GM23338 (cell line): ENCODE data around the gene SLC25A47. TPM values are rescaled to one million over a fixed set of nuclear protein-coding genes. Genes with fewer than 3 reads are reported as not detected.

ENCODE experiments used
- ATAC-seq: fragments of 200-7000 bp; cut with Tn5 transposase; 3 replicates; pipeline ENCODE4 v1.9.1; 2020
- DNase-seq: peaks from one replicate; pipeline ENCODE4 v3.0.0-alpha.2; 2015; ENCODE audit warnings: low spot score
- H2AFZ ChIP-seq: fragments of 200-600 bp; sonication (generic); 2 replicates; pipeline ENCODE4 v1.8.0; 2016; ENCODE audit warnings: antibody characterized with exemption, mild to moderate bottlenecking, moderate library complexity
- H3F3A ChIP-seq: fragments of 200-600 bp; sonication (generic); replicated peaks from 2 replicates; pipeline ENCODE4 v1.8.0; 2017; ENCODE audit warnings: antibody characterized with exemption, mixed run types, low read depth
- H3K27ac ChIP-seq: fragments of 200-600 bp; sonication (generic); 2 replicates; pipeline ENCODE4 v1.6.1; 2016; ENCODE audit warnings: low read depth
- H3K27me3 ChIP-seq: fragments of 200-600 bp; sonication (generic); 2 replicates; pipeline ENCODE4 v1.8.0; 2016; ENCODE audit warnings: mild to moderate bottlenecking, mixed run types, moderate library complexity; ENCODE audit not compliant: insufficient read depth
- H3K36me3 ChIP-seq: fragments of 200-600 bp; sonication (generic); 2 replicates; pipeline ENCODE4 v1.8.0; 2016; ENCODE audit warnings: mild to moderate bottlenecking; ENCODE audit not compliant: insufficient read depth
- H3K4me1 ChIP-seq: fragments of 200-600 bp; sonication (generic); 2 replicates; pipeline ENCODE4 v1.8.0; 2016; ENCODE audit warnings: mild to moderate bottlenecking, moderate library complexity; ENCODE audit not compliant: insufficient read depth
- H3K4me2 ChIP-seq: fragments of 200-600 bp; sonication (generic); 2 replicates; pipeline ENCODE4 v1.7.1; 2017; ENCODE audit warnings: mixed run types
- H3K4me3 ChIP-seq: fragments of 200-600 bp; sonication (generic); 2 replicates; pipeline ENCODE4 v1.6.1; 2016; ENCODE audit warnings: mixed run types
- H3K79me2 ChIP-seq: fragments of 200-600 bp; sonication (generic); replicated peaks from 2 replicates; pipeline ENCODE4 v1.8.0; 2017; ENCODE audit warnings: mild to moderate bottlenecking; ENCODE audit not compliant: insufficient read depth
- H3K9me2 ChIP-seq: fragments of 200-600 bp; sonication (generic); 2 replicates; pipeline ENCODE4 v1.8.0; 2017; ENCODE audit not compliant: insufficient read depth
- H4K20me1 ChIP-seq: fragments of 200-600 bp; sonication (generic); replicated peaks from 2 replicates; pipeline ENCODE4 v1.8.0; 2017; ENCODE audit warnings: mild to moderate bottlenecking; ENCODE audit not compliant: insufficient read depth
- H3K27ac Mint-ChIP-seq: 2 replicates; pipeline ENCODE4 v1.8.0; 2020; ENCODE audit warnings: inconsistent platforms, mild to moderate bottlenecking, moderate library complexity, mixed read lengths
- H3K27me3 Mint-ChIP-seq: 3 replicates; pipeline ENCODE4 v1.8.0; 2022; ENCODE audit warnings: low read depth, mild to moderate bottlenecking, moderate library complexity, mixed read lengths, inconsistent platforms; ENCODE audit not compliant: insufficient read depth, poor library complexity
- H3K36me3 Mint-ChIP-seq: 3 replicates; pipeline ENCODE4 v1.8.0; 2021; ENCODE audit warnings: low read depth, mild to moderate bottlenecking, inconsistent platforms, moderate library complexity, mixed read lengths
- H3K4me1 Mint-ChIP-seq: 3 replicates; pipeline ENCODE4 v1.8.0; 2020; ENCODE audit warnings: mild to moderate bottlenecking, inconsistent platforms, mixed read lengths
- H3K4me3 Mint-ChIP-seq: 3 replicates; pipeline ENCODE4 v1.8.0; 2021; ENCODE audit warnings: moderate library complexity, mild to moderate bottlenecking, inconsistent platforms, mixed read lengths
- H3K9me3 Mint-ChIP-seq: 3 replicates; pipeline ENCODE4 v1.8.0; 2020; ENCODE audit warnings: moderate library complexity, mild to moderate bottlenecking, inconsistent platforms, mixed read lengths
- CREB1 ChIP-seq: fragments of 250-450 bp; sonication (Bioruptor Pico); IDR thresholded peaks from 2 replicates; pipeline ENCODE4 v1.5.0; 2020; ENCODE audit warnings: low read depth, mild to moderate bottlenecking, moderate library complexity
- CTCF ChIP-seq, 2 experiments: fragments of 200-600 bp in 1 of 2; sonication (generic) in 1 of 2; conservative IDR thresholded peaks; 2 replicates each; pipeline versions ENCODE4 v1.5.1 to v1.6.1; 2016 to 2017; ENCODE audit warnings: antibody characterized with exemption in 2 of 2, low read depth in 2 of 2, mild to moderate bottlenecking in 2 of 2, moderate library complexity in 1 of 2
- ETS1 ChIP-seq: IDR thresholded peaks from 2 replicates; pipeline ENCODE4 v1.6.1; 2016; ENCODE audit warnings: antibody characterized with exemption
- EZH2 ChIP-seq: fragments of 200-600 bp; sonication (generic); IDR thresholded peaks from one replicate; pipeline ENCODE4 v1.8.0; 2017; ENCODE audit warnings: antibody characterized with exemption, mild to moderate bottlenecking, low read depth; ENCODE audit not compliant: unreplicated experiment
- EZH2phosphoT487 ChIP-seq: fragments of 200-600 bp; sonication (generic); IDR thresholded peaks from one replicate; pipeline ENCODE4 v1.8.1; 2018; ENCODE audit warnings: antibody characterized with exemption; ENCODE audit not compliant: unreplicated experiment
- JUNB ChIP-seq: IDR thresholded peaks from one replicate; pipeline ENCODE4 v1.6.1; 2016; ENCODE audit warnings: antibody characterized with exemption; ENCODE audit not compliant: unreplicated experiment
- NANOG ChIP-seq: IDR thresholded peaks from 2 replicates; pipeline ENCODE4 v1.6.1; 2016; ENCODE audit warnings: antibody characterized with exemption, borderline replicate concordance
- POLR2AphosphoS5 ChIP-seq: IDR thresholded peaks from 2 replicates; pipeline ENCODE4 v1.6.1; 2016; ENCODE audit warnings: antibody characterized with exemption, low read depth
- REST ChIP-seq: IDR thresholded peaks from one replicate; pipeline ENCODE4 v1.6.1; 2018; ENCODE audit warnings: antibody characterized with exemption; ENCODE audit not compliant: unreplicated experiment
- STAT1 ChIP-seq: IDR thresholded peaks from one replicate; pipeline ENCODE4 v1.6.1; 2016; ENCODE audit warnings: antibody characterized with exemption; ENCODE audit not compliant: unreplicated experiment
- ZNF114 ChIP-seq: fragments of 250-450 bp; sonication (Bioruptor Pico); IDR thresholded peaks from 2 replicates; pipeline ENCODE4 v1.5.0; 2020; ENCODE audit warnings: mild to moderate bottlenecking, moderate library complexity
- ZNF331 ChIP-seq: fragments of 250-450 bp; sonication (Bioruptor Pico); IDR thresholded peaks from 2 replicates; pipeline ENCODE4 v1.5.0; 2020; ENCODE audit warnings: low read depth, mild to moderate bottlenecking, moderate library complexity
- ZNF462 ChIP-seq: fragments of 250-450 bp; sonication (Bioruptor Pico); IDR thresholded peaks from 2 replicates; pipeline ENCODE4 v1.5.0; 2020; ENCODE audit warnings: mild to moderate bottlenecking, moderate library complexity
- polyA plus RNA-seq: library from polyadenylated mRNA; unstranded; fragments of >200 nt; fragmentation: Nextera tagmentation; extraction: Ambion mirVana; gene quantifications from 2 replicates; pipeline ENCODE4 v1.2.1, GENCODE V29; 2016
- total RNA-seq: library from RNA; depleted of rRNA; stranded (reverse); fragments of >200 nt; shearing (Covaris generic); gene quantifications from 2 replicates; pipeline ENCODE4 v1.2.3, GENCODE V29; 2014

Gene SLC25A47
- total and polyA plus RNA-seq, 2 experiments from 2014 or later, result not detected

GRCh38 chr14:100365741-100366140, 42.6 kb downstream of the SLC25A47 start:
- no peaks in the 10 kb centered on the region for H3K4me1 Mint-ChIP-seq
- H3K36me3 Mint-ChIP-seq, result peaks cover 89% of the 10 kb centered on the region
- Histone ChIP-seq H3K27me3 (no peaks in the 10 kb centered on the region), H3F3A (0 out of 2 replicates have a peak, but pooled peaks cover 3% of the 10 kb centered on the region), H3K4me2 (no peak overlapping the region), H3K4me1 (no peaks in the 10 kb centered on the region), H3K79me2 (peaks cover 13% of the 10 kb centered on the region), H4K20me1 (peaks cover 11% of the 10 kb centered on the region), H3K27ac (no peak overlapping the region), H3K9me2 (no peaks in the 10 kb centered on the region), H3K4me3 (no peak overlapping the region), H3K36me3 (peaks cover 52% of the 10 kb centered on the region), H2AFZ (no peak overlapping the region)
- no peak overlapping the region for H3K4me3 Mint-ChIP-seq
- H3K27me3 Mint-ChIP-seq, result peaks cover 4% of the 10 kb centered on the region
- no peak overlapping the region for H3K27ac Mint-ChIP-seq
- ATAC-seq (no peak), DNase-seq (no peak)
- H3K9me3 Mint-ChIP-seq, result no peaks in the 10 kb centered on the region
- TF ChIP-seq CREB1 (CRISPR knock-in tag), result no peak
- no peak for TF ChIP-seq NANOG
- TF ChIP-seq CTCF (conservative IDR thresholded peaks at IDR 0.05; ENCODE audit: low read depth in 2 of 2), result no peak
- no peak for TF ChIP-seq REST
- TF ChIP-seq POLR2AphosphoS5, result no peak
- TF ChIP-seq EZH2phosphoT487, result no peak
- TF ChIP-seq ZNF114, result no peak
- TF ChIP-seq ZNF331 (CRISPR knock-in tag), result no peak
- no peak for TF ChIP-seq ZNF462 (CRISPR knock-in tag)
- no peak for TF ChIP-seq EZH2
- no peak for TF ChIP-seq ETS1
- TF ChIP-seq JUNB, result no peak
- TF ChIP-seq STAT1, result no peak
